Keratinocyte (primary cell): ENCODE measurements around the gene F5.

Experiments used
- CTCF ChIP-seq, 3 experiments: IDR thresholded peaks in 1 of 3; conservative IDR thresholded peaks in 1 of 3; optimal IDR thresholded peaks in 1 of 3; 2 replicates in 2 of 3; 3 replicates in 1 of 3; pipeline versions ENCODE3 to v1.5.1; 2011; ENCODE audit warnings: low read length in 3 of 3, mild to moderate bottlenecking in 3 of 3, moderate library complexity in 2 of 3, control low read depth in 1 of 3, inconsistent platforms in 1 of 3; ENCODE audit not compliant: insufficient read depth in 2 of 3; ENCODE audit errors: extremely low read depth in 1 of 3
- EZH2 ChIP-seq: IDR thresholded peaks from one replicate; pipeline ENCODE4 v1.6.1; 2012; ENCODE audit warnings: inconsistent platforms, mild to moderate bottlenecking, low read length, moderate library complexity

- no peak for TF ChIP-seq CTCF (optimal IDR thresholded peaks at IDR 0.05 in 1 of 3, IDR thresholded peaks at IDR 0.05 in 1 of 3, conservative IDR thresholded peaks at IDR 0.05 in 1 of 3; ENCODE audit: extremely low read depth in 1 of 3, insufficient read depth in 2 of 3, low read length in 3 of 3)
- TF ChIP-seq EZH2 = no peak
These were observed 48.6 kb upstream of the F5 start for GRCh38 chr1:169634877-169635276.
